ENCODE results near the gene TSPEAR.
"Not testable (repeated sequence)": the region's sequence is repeated elsewhere in the genome, so short reads cannot be mapped to it uniquely, and the experiment has no call there.

TSPEAR gene

GRCh38 chr21:44616591-44616926 is 94.8 kb downstream of the TSPEAR start:
- no peak for DNase-seq (ENCODE audit: low read depth)
- H3K4me3 ChIP-seq (ENCODE audit: low read depth, low read length), result no peak overlapping the region

DNA sequence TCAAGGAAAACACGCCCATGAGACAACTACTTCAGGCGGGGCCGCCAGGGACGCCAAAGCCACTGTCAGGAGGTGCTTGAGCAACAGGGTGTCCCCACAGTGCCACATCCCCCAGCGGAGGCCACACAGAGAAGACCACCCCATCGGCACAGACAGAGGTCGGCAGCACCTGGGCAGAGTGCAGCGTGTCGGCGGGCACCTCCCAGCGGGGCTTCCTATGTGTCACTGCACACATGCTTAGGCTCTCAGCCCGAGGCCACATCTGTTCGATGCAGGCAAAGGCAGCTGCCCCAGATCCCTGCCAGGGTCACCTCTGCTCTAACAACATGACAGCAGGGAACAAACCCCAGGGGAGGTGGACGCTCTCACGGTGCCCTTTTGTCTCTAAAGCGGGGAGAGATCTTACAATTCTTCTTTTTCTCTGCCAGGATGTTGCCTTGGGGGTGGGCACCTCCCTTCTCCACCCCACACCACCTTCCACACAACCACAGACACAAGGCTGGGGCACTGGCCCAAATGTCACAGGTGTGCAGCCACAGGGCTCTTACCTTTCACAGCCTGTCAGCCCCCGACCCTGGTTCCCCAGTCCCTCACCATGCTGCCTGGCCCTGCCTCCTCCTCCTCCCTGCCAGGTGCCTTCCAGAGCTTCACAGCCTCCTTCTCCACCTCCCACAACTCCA is 95.3 kb downstream of the TSPEAR start:
- no peak for DNase-seq (ENCODE audit: low read depth)

DNA sequence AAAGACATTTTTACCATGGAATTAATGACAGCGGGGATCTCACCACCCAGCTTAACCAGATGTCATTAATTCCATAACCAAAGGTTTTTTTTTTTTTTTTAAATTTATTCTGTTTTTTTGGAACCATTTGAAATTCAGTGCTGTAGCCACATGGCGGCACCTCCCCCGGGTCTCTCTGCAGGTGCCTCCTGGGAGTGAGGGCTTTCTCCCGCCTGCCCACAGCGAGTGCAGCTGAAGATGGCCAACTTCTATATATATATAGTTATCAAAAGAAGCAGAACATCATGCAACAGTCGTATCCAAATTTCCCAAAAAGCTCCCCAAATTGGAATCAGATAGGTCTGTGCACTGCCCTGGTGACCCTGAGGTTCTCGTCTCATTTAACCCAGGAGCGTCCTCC is 95.9 kb downstream of the TSPEAR start:
- no peak for DNase-seq (ENCODE audit: low read depth)
- H3K4me3 ChIP-seq (ENCODE audit: low read depth, low read length), result no peak overlapping the region

More for the DNA sequence above, 95.3 kb downstream of the TSPEAR start:
- no peak overlapping the region for H3K4me3 ChIP-seq (ENCODE audit: low read depth, low read length)

GRCh38 chr21:44614961-44615391 is 96.4 kb downstream of the TSPEAR start:
- no peak for DNase-seq (ENCODE audit: low read depth)
- H3K4me3 ChIP-seq (ENCODE audit: low read depth, low read length), result no peak overlapping the region

- H3K4me3 ChIP-seq (ENCODE audit: low read depth, low read length), result no peak overlapping the region
- no peak for DNase-seq (ENCODE audit: low read depth)
Measured at GRCh38 chr21:44614161-44614631, 97.2 kb downstream of the TSPEAR start.

- no peak for DNase-seq (ENCODE audit: low read depth)
- H3K4me3 ChIP-seq (ENCODE audit: low read depth, low read length), result no peak overlapping the region
Measured at GRCh38 chr21:44613386-44614155, 97.8 kb downstream of the TSPEAR start.

- no peak overlapping the region for H3K4me3 ChIP-seq (ENCODE audit: low read depth, low read length)
- DNase-seq (ENCODE audit: low read depth), result no peak
Measured at GRCh38 chr21:44612669-44613229, 98.6 kb downstream of the TSPEAR start.

GRCh38 chr21:44612029-44612486 is 99.3 kb downstream of the TSPEAR start, which contains the start of gene KRTAP10-8:
Gene KRTAP10-8, plus strand, starts transcription at chr21:44612079. Its CDS starts 22 bp downstream, at chr21:44612101.
- no peak within 1 kb of the TSS for H3K4me3 ChIP-seq (ENCODE audit: low read depth, low read length)
- no peak for DNase-seq (ENCODE audit: low read depth)

- DNase-seq (ENCODE audit: low read depth), result no peak
- H3K4me3 ChIP-seq (ENCODE audit: low read depth, low read length), result no peak overlapping the region
Measured at GRCh38 chr21:44611551-44611950, 99.8 kb downstream of the TSPEAR start.

GRCh38 chr21:44610157-44610843 is 101.1 kb downstream of the TSPEAR start:
- not testable (repeated sequence) for DNase-seq (ENCODE audit: low read depth); H3K4me3 ChIP-seq (ENCODE audit: low read depth, low read length)

GRCh38 chr21:44609193-44609592 is 102.2 kb downstream of the TSPEAR start:
- H3K4me3 ChIP-seq (ENCODE audit: low read depth, low read length), result no peak overlapping the region
- no peak for DNase-seq (ENCODE audit: low read depth)

GRCh38 chr21:44606495-44606894 is 104.9 kb downstream of the TSPEAR start:
- no peak overlapping the region for H3K4me3 ChIP-seq (ENCODE audit: low read depth, low read length)
- DNase-seq (ENCODE audit: low read depth), result no peak

DNA sequence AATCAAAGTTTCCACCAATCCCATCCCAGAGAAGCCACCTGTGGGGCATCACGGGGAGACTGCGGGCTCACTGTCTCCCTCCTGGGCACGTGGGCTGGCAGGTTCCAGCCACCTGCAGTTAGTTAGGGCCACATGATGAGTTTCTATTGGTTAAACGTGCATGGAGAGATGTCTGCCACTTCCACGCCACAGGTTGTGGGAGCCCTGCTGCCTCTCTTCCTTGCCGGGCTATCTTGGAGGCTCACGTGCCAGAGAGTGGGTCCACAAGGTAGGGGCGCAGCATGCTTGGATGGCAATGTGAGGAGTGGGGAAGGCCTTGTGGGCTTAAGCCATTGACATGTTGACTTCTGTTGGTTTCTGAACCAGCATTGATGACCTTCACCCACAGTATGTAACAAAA is 107.5 kb downstream of the TSPEAR start:
- no peak for DNase-seq (ENCODE audit: low read depth)
- no peak overlapping the region for H3K4me3 ChIP-seq (ENCODE audit: low read depth, low read length)

GRCh38 chr21:44603109-44603875 is 108.1 kb downstream of the TSPEAR start:
- H3K4me3 ChIP-seq (ENCODE audit: low read depth, low read length), result no peak overlapping the region
- DNase-seq (ENCODE audit: low read depth), result no peak

DNA sequence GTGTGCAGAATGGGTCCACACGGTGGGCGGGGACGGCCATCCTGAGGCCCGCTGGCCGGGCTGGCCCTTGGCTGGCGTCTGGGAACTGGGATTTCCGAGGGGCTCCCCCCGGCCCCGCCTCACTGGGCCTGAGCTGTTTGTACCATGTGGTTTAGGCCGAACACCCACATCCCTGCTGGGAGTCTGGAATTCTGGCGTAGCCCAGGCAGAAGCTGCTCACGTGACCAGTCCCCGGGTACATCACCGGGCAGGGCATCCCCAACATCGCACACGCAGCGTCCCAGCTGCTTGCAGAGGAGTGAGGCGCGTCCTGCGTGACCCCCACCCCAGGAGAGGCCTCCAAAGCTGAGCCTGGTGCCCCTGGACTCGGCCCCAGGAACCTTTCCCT is 108.9 kb downstream of the TSPEAR start:
- no peak overlapping the region for H3K4me3 ChIP-seq (ENCODE audit: low read depth, low read length)
- DNase-seq (ENCODE audit: low read depth), result no peak

GRCh38 chr21:44601596-44602462 is 109.5 kb downstream of the TSPEAR start:
- H3K4me3 ChIP-seq (ENCODE audit: low read depth, low read length), result no peak overlapping the region
- no peak for DNase-seq (ENCODE audit: low read depth)

- H3K4me3 ChIP-seq (ENCODE audit: low read depth, low read length); DNase-seq (ENCODE audit: low read depth): not testable (repeated sequence)
Measured at GRCh38 chr21:44601091-44601490, 110.3 kb downstream of the TSPEAR start.
